A549 treated with GW870086 at 1 μM for 4 hours (cell line): Measurements from ENCODE around the gene RPS6KA5. TPM values are rescaled to one million over a fixed set of nuclear protein-coding genes. Genes with fewer than 3 reads are reported as not detected.

ENCODE experiments used
- total RNA-seq: library from RNA; stranded (reverse); fragments of 200-300 nt; extraction: Qiagen RNA extraction; gene quantifications from 5 replicates; pipeline ENCODE4 v1.2.3, GENCODE V29; 2022; ENCODE audit warnings: low read depth

Gene RPS6KA5
- 3.6 to 6.6 TPM (median 5.2 TPM) in 5 replicates for total RNA-seq

DNA sequence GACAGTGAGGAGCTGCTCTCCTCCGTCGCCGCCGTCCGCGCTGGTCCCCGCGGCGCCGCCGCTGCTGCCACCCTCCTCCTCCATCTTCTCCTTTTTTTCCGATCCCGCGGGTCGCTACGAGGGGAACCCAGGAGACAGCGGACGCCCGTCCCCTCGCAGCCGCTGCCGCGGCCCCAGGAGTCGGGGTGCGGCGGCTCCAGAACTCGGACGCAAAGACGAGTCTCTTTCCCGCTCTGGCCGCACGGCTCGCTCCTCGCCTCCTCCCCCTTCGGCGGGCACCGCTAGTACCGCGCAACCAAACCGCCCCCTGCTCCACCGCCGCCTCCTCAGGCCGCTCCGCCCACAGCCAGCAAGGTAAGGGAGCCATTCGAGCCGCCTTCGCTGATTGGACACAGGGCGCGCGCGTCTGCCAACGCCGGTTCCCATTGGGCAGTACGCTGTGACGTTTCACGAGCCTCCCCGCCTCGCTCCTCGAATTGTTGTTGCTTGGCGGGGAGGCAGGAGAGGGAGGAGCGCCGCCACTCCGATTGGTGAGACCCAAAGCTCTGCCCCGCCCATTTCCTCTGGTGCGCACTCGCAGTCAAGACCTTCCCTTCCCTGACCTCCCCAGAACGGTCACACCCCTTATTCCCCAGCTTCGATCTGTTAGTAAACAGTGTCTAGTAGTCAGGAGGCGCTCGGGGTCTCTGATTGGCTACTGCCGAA is at the start of gene RPS6KA5:
Gene RPS6KA5, minus strand, starts transcription at position 291 of the 705 bp plus-strand sequence. Its CDS starts 207 bp downstream, at position 84.

DNA sequence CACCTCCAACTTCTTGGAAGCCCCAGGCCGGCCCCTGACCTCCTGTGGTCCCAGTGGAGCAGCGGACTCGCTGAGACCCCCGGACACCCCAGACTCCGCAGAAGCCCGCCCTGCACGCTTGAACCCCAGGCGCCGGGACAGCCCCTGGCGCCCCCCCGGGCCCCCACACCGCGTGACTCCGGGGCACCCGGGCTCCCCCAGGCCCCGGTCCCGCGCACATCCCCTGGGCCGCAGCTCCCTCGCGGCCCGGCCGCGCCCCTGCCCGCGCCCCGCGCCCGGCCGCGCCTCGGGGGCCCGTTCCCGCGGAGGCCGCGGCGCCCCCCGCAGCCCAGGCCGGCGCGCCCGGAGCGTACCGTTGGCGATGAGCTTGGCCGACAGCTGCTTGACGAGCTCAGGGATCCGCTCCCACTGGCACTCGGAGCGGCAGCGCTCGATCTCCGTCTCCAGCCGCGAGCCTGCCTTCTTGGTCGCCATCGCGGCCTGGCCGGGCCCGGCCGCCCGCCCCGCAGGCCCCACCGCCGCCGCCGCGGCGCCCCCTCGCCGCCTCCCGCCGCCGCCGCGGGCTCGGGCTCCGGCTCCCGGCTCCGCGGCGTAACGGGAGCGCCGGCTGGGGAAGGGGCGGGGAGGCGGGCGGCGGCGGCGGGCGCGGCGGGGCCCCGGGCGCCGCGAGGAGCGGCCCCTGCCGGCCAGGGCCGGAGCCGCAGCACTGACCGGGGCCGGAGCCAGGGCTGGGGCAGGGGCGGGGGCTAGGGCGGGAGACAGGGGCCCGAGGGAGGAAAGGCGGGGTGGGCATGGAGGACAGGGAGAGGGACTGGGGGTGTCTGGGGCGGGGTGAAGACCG is 244.4 kb downstream of the RPS6KA5 start, which contains the start of gene TTC7B:
Gene TTC7B, minus strand, starts transcription at position 609 of the 841 bp plus-strand sequence. Its CDS starts 135 bp downstream, at position 474.

Other genes with a start within 250 kb of the RPS6KA5 start
- gene TTC7B, start 244.2 kb downstream of the RPS6KA5 start, total RNA-seq = 15.1 to 22.7 TPM (median 20.9 TPM) in 5 replicates
- gene DGLUCY, start 53.4 kb upstream of the RPS6KA5 start, total RNA-seq = 19.6 to 22.2 TPM (median 20.0 TPM) in 5 replicates
- 0.06 to 0.16 TPM (median 0.12 TPM) in 4 of 5 replicates, not detected in the other for gene GPR68, start 184.1 kb upstream of the RPS6KA5 start, total RNA-seq